ENCODE data around the gene BCAS3.

GRCh38 chr17:61064087-61064951, 386.7 kb downstream of the BCAS3 start:
- TF ChIP-seq, protein P1, sequence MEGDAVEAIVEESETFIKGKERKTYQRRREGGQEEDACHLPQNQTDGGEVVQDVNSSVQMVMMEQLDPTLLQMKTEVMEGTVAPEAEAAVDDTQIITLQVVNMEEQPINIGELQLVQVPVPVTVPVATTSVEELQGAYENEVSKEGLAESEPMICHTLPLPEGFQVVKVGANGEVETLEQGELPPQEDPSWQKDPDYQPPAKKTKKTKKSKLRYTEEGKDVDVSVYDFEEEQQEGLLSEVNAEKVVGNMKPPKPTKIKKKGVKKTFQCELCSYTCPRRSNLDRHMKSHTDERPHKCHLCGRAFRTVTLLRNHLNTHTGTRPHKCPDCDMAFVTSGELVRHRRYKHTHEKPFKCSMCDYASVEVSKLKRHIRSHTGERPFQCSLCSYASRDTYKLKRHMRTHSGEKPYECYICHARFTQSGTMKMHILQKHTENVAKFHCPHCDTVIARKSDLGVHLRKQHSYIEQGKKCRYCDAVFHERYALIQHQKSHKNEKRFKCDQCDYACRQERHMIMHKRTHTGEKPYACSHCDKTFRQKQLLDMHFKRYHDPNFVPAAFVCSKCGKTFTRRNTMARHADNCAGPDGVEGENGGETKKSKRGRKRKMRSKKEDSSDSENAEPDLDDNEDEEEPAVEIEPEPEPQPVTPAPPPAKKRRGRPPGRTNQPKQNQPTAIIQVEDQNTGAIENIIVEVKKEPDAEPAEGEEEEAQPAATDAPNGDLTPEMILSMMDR (IDR thresholded peaks at IDR 0.05), result no peak
- TF ChIP-seq POLR2A (IDR thresholded peaks at IDR 0.05), result no peak

Data from body of pancreas (tissue), 4 donors.